ENCODE measurements around the gene SLC23A2.

Gene SLC23A2

GRCh38 chr20:4861961-4862360, 139.3 kb downstream of the SLC23A2 start:
- Histone ChIP-seq H3K4me2 (ENCODE audit: low read length) (no peak overlapping the region), H3K27me3 (ENCODE audit: control insufficient read depth, low read length) (no peaks in the 10 kb centered on the region), H3K9me2 (replicated peaks; ENCODE audit: control insufficient read depth, low read length) (no peaks in the 10 kb centered on the region), H3F3A (ENCODE audit: control insufficient read depth, insufficient read depth) (no peaks in the 10 kb centered on the region), H3K36me3 (ENCODE audit: control insufficient read depth, low read length) (peaks cover 88% of the 10 kb centered on the region), H3K4me3 (ENCODE audit: low read length) (no peak overlapping the region), H3K9me3 (ENCODE audit: control insufficient read depth, insufficient read depth, low read length) (no peaks in the 10 kb centered on the region), H3K79me2 (ENCODE audit: control insufficient read depth, low read length) (no peaks in the 10 kb centered on the region), H4K20me1 (ENCODE audit: control insufficient read depth, insufficient read depth, low read depth, low read length) (no peaks in the 10 kb centered on the region), H3K27ac (ENCODE audit: low read depth, low read length) (no peak overlapping the region), H3K4me1 (ENCODE audit: control insufficient read depth, low read length) (no peaks in the 10 kb centered on the region)
- TF ChIP-seq EZH2phosphoT487 (IDR thresholded peaks at IDR 0.05; ENCODE audit: borderline replicate concordance, low read length) (no peak), CTCF (IDR thresholded peaks at IDR 0.05; ENCODE audit: low read depth, low read length, poor library complexity, severe bottlenecking) (no peak)

GRCh38 chr20:4858000-4858399, 143.3 kb downstream of the SLC23A2 start:
- Histone ChIP-seq H3K79me2 (ENCODE audit: control insufficient read depth, low read length) (no peaks in the 10 kb centered on the region), H3K4me2 (ENCODE audit: low read length) (no peak overlapping the region), H4K20me1 (ENCODE audit: control insufficient read depth, insufficient read depth, low read depth, low read length) (no peaks in the 10 kb centered on the region), H3K4me3 (ENCODE audit: low read length) (no peak overlapping the region), H3K9me2 (replicated peaks; ENCODE audit: control insufficient read depth, low read length) (no peaks in the 10 kb centered on the region), H3K27ac (ENCODE audit: low read depth, low read length) (no peak overlapping the region), H3F3A (ENCODE audit: control insufficient read depth, insufficient read depth) (peaks cover 3% of the 10 kb centered on the region; the same call in 1 of the 2 replicates), H3K9me3 (ENCODE audit: control insufficient read depth, insufficient read depth, low read length) (no peaks in the 10 kb centered on the region), H3K4me1 (ENCODE audit: control insufficient read depth, low read length) (no peaks in the 10 kb centered on the region), H3K36me3 (ENCODE audit: control insufficient read depth, low read length) (peaks cover 96% of the 10 kb centered on the region), H3K27me3 (ENCODE audit: control insufficient read depth, low read length) (no peaks in the 10 kb centered on the region)
- TF ChIP-seq EZH2phosphoT487 (IDR thresholded peaks at IDR 0.05; ENCODE audit: borderline replicate concordance, low read length) = no peak

DNA sequence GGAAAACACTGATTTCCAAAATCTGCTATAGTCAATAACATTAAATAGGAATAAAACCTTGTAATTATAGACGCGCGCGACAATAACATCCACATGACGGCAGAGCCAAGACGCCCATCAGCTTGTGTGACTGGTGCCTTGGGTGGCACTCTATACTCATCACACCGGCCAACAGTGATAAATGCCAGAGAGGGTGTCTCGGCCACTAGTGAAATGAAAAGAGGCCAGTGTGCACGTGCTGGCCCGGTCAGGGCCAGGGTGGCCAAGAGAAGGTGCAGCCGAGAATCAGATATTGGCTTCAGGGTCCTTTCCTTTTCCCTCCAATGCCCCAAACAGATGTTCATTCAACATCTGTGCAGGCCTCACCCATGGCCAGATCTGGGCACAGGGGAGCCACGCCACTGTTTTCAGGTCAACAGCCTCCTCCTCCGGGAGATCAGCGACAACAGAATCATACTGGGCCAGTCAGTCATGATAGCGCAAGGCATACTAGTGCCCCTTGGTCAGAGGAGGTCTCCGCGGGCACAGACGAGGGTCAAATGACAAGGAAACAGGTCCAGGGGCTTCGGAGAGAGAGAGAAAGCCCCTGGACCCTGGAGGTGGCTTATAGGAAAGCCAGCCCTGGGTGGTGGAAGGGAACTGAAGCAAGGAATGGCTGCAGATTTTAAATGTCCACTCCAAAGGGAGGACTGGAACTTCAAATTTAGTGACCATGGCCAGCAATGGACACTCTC, 145.1 kb downstream of the SLC23A2 start:
- H3K27ac ChIP-seq (ENCODE audit: low read depth, low read length) = no peak overlapping the region
- H3K36me3 ChIP-seq (ENCODE audit: control insufficient read depth, low read length) = peaks cover 78% of the 10 kb centered on the region
- H3F3A ChIP-seq (ENCODE audit: control insufficient read depth, insufficient read depth) = peaks cover 3% of the 10 kb centered on the region; the same call in 1 of the 2 replicates
- H4K20me1 ChIP-seq (ENCODE audit: control insufficient read depth, insufficient read depth, low read depth, low read length) = no peaks in the 10 kb centered on the region
- no peak overlapping the region for H3K4me2 ChIP-seq (ENCODE audit: low read length)
- H3K9me2 ChIP-seq (replicated peaks; ENCODE audit: control insufficient read depth, low read length) = no peaks in the 10 kb centered on the region
- H3K27me3 ChIP-seq (ENCODE audit: control insufficient read depth, low read length) = no peaks in the 10 kb centered on the region
- H3K9me3 ChIP-seq (ENCODE audit: control insufficient read depth, insufficient read depth, low read length) = no peaks in the 10 kb centered on the region
- TF ChIP-seq CTCF (IDR thresholded peaks at IDR 0.05; ENCODE audit: low read depth, low read length, poor library complexity, severe bottlenecking) = no peak
- TF ChIP-seq EZH2phosphoT487 (IDR thresholded peaks at IDR 0.05; ENCODE audit: borderline replicate concordance, low read length) = no peak
- H3K79me2 ChIP-seq (ENCODE audit: control insufficient read depth, low read length) = no peaks in the 10 kb centered on the region
- no peaks in the 10 kb centered on the region for H3K4me1 ChIP-seq (ENCODE audit: control insufficient read depth, low read length)
- no peak overlapping the region for H3K4me3 ChIP-seq (ENCODE audit: low read length)

DNA sequence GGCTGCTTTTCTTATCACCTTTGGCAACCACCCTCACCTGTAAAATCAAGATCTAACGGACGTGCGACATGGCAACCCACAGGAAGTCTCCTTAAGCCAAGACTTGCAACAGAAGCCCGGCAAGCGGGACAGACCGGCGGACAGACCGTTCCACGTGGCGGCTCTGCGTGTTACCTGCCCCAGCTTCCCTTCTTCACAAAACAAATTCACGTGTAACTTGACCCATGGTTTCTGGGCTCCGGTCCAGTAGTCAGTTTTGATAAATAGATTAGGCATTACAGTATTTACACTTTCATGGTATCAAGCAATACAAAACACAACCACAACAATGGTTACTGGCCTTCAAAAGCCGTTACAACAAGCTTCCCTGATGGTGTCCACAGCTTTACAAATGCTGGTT, 145.8 kb downstream of the SLC23A2 start:
- Histone ChIP-seq H3K4me1 (ENCODE audit: control insufficient read depth, low read length) (no peaks in the 10 kb centered on the region), H3K36me3 (ENCODE audit: control insufficient read depth, low read length) (peaks cover 71% of the 10 kb centered on the region), H3K27ac (ENCODE audit: low read depth, low read length) (no peak overlapping the region), H3F3A (ENCODE audit: control insufficient read depth, insufficient read depth) (peaks cover 3% of the 10 kb centered on the region; the same call in 1 of the 2 replicates), H3K4me2 (ENCODE audit: low read length) (no peak overlapping the region), H3K79me2 (ENCODE audit: control insufficient read depth, low read length) (no peaks in the 10 kb centered on the region), H3K4me3 (ENCODE audit: low read length) (no peak overlapping the region), H3K9me2 (replicated peaks; ENCODE audit: control insufficient read depth, low read length) (no peaks in the 10 kb centered on the region), H3K9me3 (ENCODE audit: control insufficient read depth, insufficient read depth, low read length) (no peaks in the 10 kb centered on the region), H4K20me1 (ENCODE audit: control insufficient read depth, insufficient read depth, low read depth, low read length) (no peaks in the 10 kb centered on the region), H3K27me3 (ENCODE audit: control insufficient read depth, low read length) (no peaks in the 10 kb centered on the region)
- TF ChIP-seq CTCF (IDR thresholded peaks at IDR 0.05; ENCODE audit: low read depth, low read length, poor library complexity, severe bottlenecking) = no peak
- TF ChIP-seq EZH2phosphoT487 (IDR thresholded peaks at IDR 0.05; ENCODE audit: borderline replicate concordance, low read length) = no peak
